HG03097 (cell line): ENCODE measurements around the gene NDUFA1.
"Not testable (repeated sequence)": the region's sequence is repeated elsewhere in the genome, so short reads cannot be mapped to it uniquely, and the experiment has no call there.

ENCODE experiments used
- ATAC-seq: cut with Tn5 transposase; IDR thresholded peaks from one replicate; pipeline ENCODE4 v1.9.1; 2021; ENCODE audit not compliant: unreplicated experiment, low FRiP score

The NDUFA1 gene

GRCh38 chrX:119871599-119872395, at the start of gene NDUFA1, which contains the start of gene RNF113A:
Gene NDUFA1 (plus strand): TSS chrX:119871832. CDS start chrX:119871912, 80 bp downstream.
Gene RNF113A (minus strand): TSS chrX:119871733. CDS start chrX:119871613, 120 bp downstream.
- peak; percentile 84 for ATAC-seq

GRCh38 chrX:119824221-119824620, 47.4 kb upstream of the NDUFA1 start:
- ATAC-seq: not testable (repeated sequence)

- ATAC-seq: no peak
These were observed 45.2 kb upstream of the NDUFA1 start for GRCh38 chrX:119826399-119826959.

- ATAC-seq: no peak
These were observed 43.2 kb upstream of the NDUFA1 start for GRCh38 chrX:119828446-119828845.

- ATAC-seq: no peak
These were observed 37.7 kb upstream of the NDUFA1 start for GRCh38 chrX:119833905-119834304.

- peak; percentile 92 for ATAC-seq
These were observed 19.0 kb upstream of the NDUFA1 start, which contains the start of gene UPF3B for GRCh38 chrX:119852382-119853353. Gene UPF3B (minus strand): TSS chrX:119852963. CDS start chrX:119852928, 35 bp downstream.

- ATAC-seq: no peak
These were observed 18.2 kb upstream of the NDUFA1 start for GRCh38 chrX:119853444-119853843.

- ATAC-seq: peak; percentile 15
These were observed 953 bp upstream of the NDUFA1 start for GRCh38 chrX:119870626-119871131.

GRCh38 chrX:119871245-119871598, 410 bp upstream of the NDUFA1 start:
- peak; percentile 24 for ATAC-seq

GRCh38 chrX:119878740-119879139, 7.1 kb downstream of the NDUFA1 start:
- no peak for ATAC-seq

- no peak for ATAC-seq
These were observed 8.4 kb downstream of the NDUFA1 start for GRCh38 chrX:119880076-119880475.

- ATAC-seq: peak; percentile 81
These were observed 9.2 kb downstream of the NDUFA1 start for GRCh38 chrX:119880552-119881437.

- no peak for ATAC-seq
These were observed 14.2 kb downstream of the NDUFA1 start for GRCh38 chrX:119885554-119886428.

GRCh38 chrX:119887721-119888425, 16.2 kb downstream of the NDUFA1 start:
- ATAC-seq: no peak

GRCh38 chrX:119890626-119891025, 19.0 kb downstream of the NDUFA1 start:
- ATAC-seq: not testable (repeated sequence)

GRCh38 chrX:119891961-119892692, 20.5 kb downstream of the NDUFA1 start:
- not testable (repeated sequence) for ATAC-seq

- ATAC-seq: no peak
These were observed 24.3 kb downstream of the NDUFA1 start, which contains the start of gene AKAP14 for GRCh38 chrX:119895843-119896326. Gene AKAP14 (plus strand): TSS chrX:119895893. CDS start chrX:119903224, 7,331 bp downstream.
